CD14-positive monocyte (primary cell): ENCODE results near the gene WEE1. TPM values are rescaled to one million over a fixed set of nuclear protein-coding genes. Genes with fewer than 3 reads are reported as not detected.

Experiments
- DNase-seq, 3 donors: peaks; one replicate each; pipeline ENCODE4 v3.0.0-alpha.2; 2011 to 2022
- H2AFZ ChIP-seq: 2 replicates; pipeline ENCODE4 v1.6.0; 2012; ENCODE audit warnings: mild to moderate bottlenecking, low read depth, low read length, inconsistent platforms; ENCODE audit not compliant: insufficient read depth, poor library complexity, severe bottlenecking
- H3K27ac ChIP-seq, 2 donors: 1 replicate in 1 of 2; 2 replicates in 1 of 2; pipeline ENCODE4 v1.5.1; 2012 to 2013; ENCODE audit warnings: low read length in 2 of 2, control low read depth in 1 of 2, inconsistent platforms in 1 of 2, low read depth in 1 of 2, mild to moderate bottlenecking in 1 of 2
- H3K27me3 ChIP-seq, 2 donors: one replicate each; pipeline versions ENCODE4 v1.6.0 to v1.6.1; 2011 to 2013; ENCODE audit warnings: low read length in 2 of 2; ENCODE audit not compliant: control insufficient read depth in 2 of 2, insufficient read depth in 2 of 2
- H3K36me3 ChIP-seq, 2 donors: replicated peaks in 1 of 2; 1 replicate in 1 of 2; 2 replicates in 1 of 2; pipeline versions ENCODE4 v1.5.1 to v1.6.1; 2012 to 2013; ENCODE audit warnings: low read length in 2 of 2, control low read depth in 1 of 2, inconsistent platforms in 1 of 2, mild to moderate bottlenecking in 1 of 2; ENCODE audit not compliant: insufficient read depth in 2 of 2, control insufficient read depth in 1 of 2
- H3K4me1 ChIP-seq, 2 donors: 1 replicate in 1 of 2; 2 replicates in 1 of 2; pipeline versions ENCODE4 v1.5.1 to v1.6.1; 2012 to 2013; ENCODE audit warnings: low read length in 2 of 2, control low read depth in 1 of 2, inconsistent platforms in 1 of 2, mild to moderate bottlenecking in 1 of 2, moderate library complexity in 1 of 2; ENCODE audit not compliant: insufficient read depth in 2 of 2, control insufficient read depth in 1 of 2
- H3K4me2 ChIP-seq: replicated peaks from 2 replicates; pipeline ENCODE3; 2012; ENCODE audit warnings: low read length, moderate library complexity, mild to moderate bottlenecking; ENCODE audit not compliant: poor library complexity, severe bottlenecking; ENCODE audit errors: extremely low read depth
- H3K4me3 ChIP-seq, 3 experiments: fragments of 200-600 bp in 1 of 3; sonication (generic) in 1 of 3; replicated peaks in 1 of 3; 1 replicate in 2 of 3; 2 replicates in 1 of 3; pipeline ENCODE4 v1.5.1; 2011 to 2013; ENCODE audit warnings: low read length in 3 of 3, mild to moderate bottlenecking in 3 of 3, control low read depth in 2 of 3, low read depth in 2 of 3, inconsistent platforms in 1 of 3, moderate library complexity in 1 of 3
- H3K79me2 ChIP-seq: 2 replicates; pipeline ENCODE4 v1.6.0; 2012; ENCODE audit warnings: mild to moderate bottlenecking, control low read depth, inconsistent platforms, low read length, moderate library complexity; ENCODE audit not compliant: insufficient read depth
- H3K9ac ChIP-seq: 2 replicates; pipeline ENCODE4 v1.6.0; 2017; ENCODE audit warnings: low read length, mild to moderate bottlenecking; ENCODE audit not compliant: insufficient read depth, poor library complexity, severe bottlenecking
- H3K9me3 ChIP-seq, 2 donors: replicated peaks in 1 of 2; 1 replicate in 1 of 2; 2 replicates in 1 of 2; pipeline versions ENCODE4 v1.5.1 to v1.6.1; 2012 to 2013; ENCODE audit warnings: low read length in 2 of 2, control low read depth in 1 of 2; ENCODE audit not compliant: control insufficient read depth in 1 of 2, insufficient read depth in 1 of 2
- H4K20me1 ChIP-seq: 2 replicates; pipeline ENCODE4 v1.6.0; 2012; ENCODE audit warnings: mild to moderate bottlenecking, low read length, control low read depth, moderate library complexity; ENCODE audit not compliant: insufficient read depth
- H3K27ac Mint-ChIP-seq, 7 donors: one replicate each; pipeline ENCODE4 v1.8.0; 2020; ENCODE audit warnings: mild to moderate bottlenecking in 7 of 7, mixed read lengths in 7 of 7, moderate library complexity in 6 of 7, inconsistent platforms in 2 of 7
- H3K27me3 Mint-ChIP-seq, 3 donors: one replicate each; pipeline ENCODE4 v1.8.0; 2021 to 2022; ENCODE audit warnings: low read depth in 3 of 3, mild to moderate bottlenecking in 3 of 3, mixed read lengths in 3 of 3, moderate library complexity in 3 of 3, inconsistent platforms in 1 of 3
- H3K36me3 Mint-ChIP-seq, 2 donors: one replicate each; pipeline ENCODE4 v1.8.0; 2020; ENCODE audit warnings: mixed read lengths in 2 of 2, inconsistent platforms in 1 of 2, mild to moderate bottlenecking in 1 of 2
- H3K4me1 Mint-ChIP-seq: one replicate; pipeline ENCODE4 v1.8.0; 2020; ENCODE audit warnings: mild to moderate bottlenecking, mixed read lengths
- H3K4me3 Mint-ChIP-seq, 2 donors: one replicate each; pipeline ENCODE4 v1.8.0; 2020; ENCODE audit warnings: mild to moderate bottlenecking in 2 of 2, mixed read lengths in 2 of 2, moderate library complexity in 1 of 2
- H3K9me3 Mint-ChIP-seq, 7 donors: one replicate each; pipeline ENCODE4 v1.8.0; 2020 to 2022; ENCODE audit warnings: mixed read lengths in 7 of 7, mild to moderate bottlenecking in 6 of 7, moderate library complexity in 6 of 7, inconsistent platforms in 2 of 7
- CTCF ChIP-seq: fragments of 200-600 bp; IDR thresholded peaks from one replicate; pipeline ENCODE4 v1.8.0; 2022; ENCODE audit warnings: antibody characterized with exemption, mild to moderate bottlenecking
- WGBS: methylation state at CpG from one replicate; pipeline ENCODE4 v1.1.5; 2013; ENCODE audit warnings: missing lambda C conversion rate; ENCODE audit not compliant: insufficient coverage; 5-methylcytosine and 5-hydroxymethylcytosine counted together
- intact Hi-C, 2 donors: fragments of 100-400 bp; cut with micrococcal nuclease; formaldehyde crosslinking; loops; one replicate each; pipeline versions ENCODE4 v1.15.0 to v1.15.1; 2023
- polyA minus RNA-seq: library from RNA; depleted of rRNA, polyadenylated mRNA; stranded (reverse); fragments of >200 nt; gene quantifications from 2 replicates; pipeline ENCODE4 v1.2.3, GENCODE V29; 2012
- polyA plus RNA-seq, 3 donors: library from polyadenylated mRNA; depleted of rRNA in 1 of 3; unstranded in 2 of 3; stranded (reverse) in 1 of 3; fragments of 300-500 nt in 2 of 3; fragments of >200 nt in 1 of 3; fragmentation: Illumina TruSeq in 2 of 3; gene quantifications; 1 replicate in 2 of 3; 2 replicates in 1 of 3; pipeline ENCODE4 v1.2.3, GENCODE V29; 2012 to 2021
- total RNA-seq, 12 experiments: library from RNA in 1 of 12; stranded (reverse) in 1 of 12; fragments of 120-200 nt in 1 of 12; gene quantifications; one replicate each; pipeline ENCODE4 v1.2.4 and lab custom pipeline; 2013 to 2026; ENCODE audit warnings: mixed read lengths in 6 of 12, inconsistent platforms in 1 of 12

WEE1 gene
- 0.85 TPM for total RNA-seq (2013)
- polyA plus RNA-seq (under 1 TPM; 0.05 to 0.41 (median 0.22) TPM), polyA minus RNA-seq (0.64 and 0.69 TPM in 2 replicates), total RNA-seq (lab: John Stamatoyannopoulos, UW) (5.4 to 60.6 (median 20.0) reads per million in 11 experiments)

- peaks cover 10 to 27% of the 10 kb centered on the region in 2 donors for H3K4me1 ChIP-seq
- no peaks in the 10 kb centered on the region for H3K36me3 Mint-ChIP-seq
- under 1% methylated on average over 68 of the region's 73 CpGs for WGBS
These were observed at the start of gene WEE1 for GRCh38 chr11:9573052-9573774. Gene WEE1 (plus strand): TSS chr11:9573670. CDS start chr11:9573934, 264 bp downstream.

GRCh38 chr11:9524001-9524400, 49.5 kb upstream of the WEE1 start:
- H3K4me1 ChIP-seq = no peaks in the 10 kb centered on the region
- no peak overlapping the region for H3K27ac ChIP-seq
- intact Hi-C loops = no loop called here
- no CpG with 5 or more reads among the region's 2 CpGs for WGBS
- no peak for DNase-seq
- no peak overlapping the region for H2AFZ ChIP-seq
- no peak overlapping the region for H3K4me3 Mint-ChIP-seq
- no peaks in the 10 kb centered on the region for H3K79me2 ChIP-seq
- no peaks in the 10 kb centered on the region for H4K20me1 ChIP-seq
- no peak for TF ChIP-seq CTCF
- no peak overlapping the region for H3K4me3 ChIP-seq
- no peaks in the 10 kb centered on the region for H3K9me3 Mint-ChIP-seq
- no peak overlapping the region for H3K27ac Mint-ChIP-seq
- H3K9me3 ChIP-seq = no peaks in the 10 kb centered on the region
- peaks cover 64 to 86% of the 10 kb centered on the region in 2 donors for H3K36me3 Mint-ChIP-seq
- no peak overlapping the region for H3K9ac ChIP-seq
- H3K27me3 ChIP-seq = no peaks in the 10 kb centered on the region
- peaks cover 45 to 90% of the 10 kb centered on the region in 2 donors for H3K36me3 ChIP-seq
- H3K4me2 ChIP-seq = no peak overlapping the region
- peaks cover 0 to 1% (median 0%) of the 10 kb centered on the region in 3 donors for H3K27me3 Mint-ChIP-seq
- H3K4me1 Mint-ChIP-seq = no peaks in the 10 kb centered on the region

More at GRCh38 chr11:9573052-9573774, at the start of gene WEE1:
- H3K4me3 Mint-ChIP-seq = peak within 1 kb of the TSS; percentile 97 to 98
- peak within 1 kb of the TSS; percentile 85 for H3K4me2 ChIP-seq
- H3K9me3 Mint-ChIP-seq = no peaks in the 10 kb centered on the region
- intact Hi-C loops = loop anchor here in 1 of 2 donors (5.0 to 10.0 kb wide), 3 partner anchors 36 to 182 kb away; partner anchors contain the start of gene SWAP70
- H3K27me3 ChIP-seq = no peaks in the 10 kb centered on the region
- H2AFZ ChIP-seq = peak within 1 kb of the TSS; percentile 83
- H3K4me3 ChIP-seq = peak within 1 kb of the TSS; percentile 74 to 93 (median 78)
- peaks cover 38% of the 10 kb centered on the region for H3K4me1 Mint-ChIP-seq
- peak within 1 kb of the TSS; percentile 60 to 93 (median 88) for H3K27ac Mint-ChIP-seq
- H3K9ac ChIP-seq = peak within 1 kb of the TSS; percentile 66
- H4K20me1 ChIP-seq = no peaks in the 10 kb centered on the region
- peaks cover 46% of the 10 kb centered on the region for H3K79me2 ChIP-seq
- no peaks in the 10 kb centered on the region for H3K9me3 ChIP-seq
- H3K27ac ChIP-seq = peak within 1 kb of the TSS; percentile 83
- peaks cover 0 to 3% (median 0%) of the 10 kb centered on the region in 3 donors for H3K27me3 Mint-ChIP-seq
- no peaks in the 10 kb centered on the region for H3K36me3 ChIP-seq
- no peak for TF ChIP-seq CTCF
- peak; percentile 91 to 93 (median 92) for DNase-seq
